ENCODE measurements around the gene ZFP62. TPM values are rescaled to one million over a fixed set of nuclear protein-coding genes. Genes with fewer than 3 reads are reported as not detected.

ZFP62 gene
- total RNA-seq, 4 donors from 2014 or later, result 12.7 to 31.8 (median 14.6) TPM

DNA sequence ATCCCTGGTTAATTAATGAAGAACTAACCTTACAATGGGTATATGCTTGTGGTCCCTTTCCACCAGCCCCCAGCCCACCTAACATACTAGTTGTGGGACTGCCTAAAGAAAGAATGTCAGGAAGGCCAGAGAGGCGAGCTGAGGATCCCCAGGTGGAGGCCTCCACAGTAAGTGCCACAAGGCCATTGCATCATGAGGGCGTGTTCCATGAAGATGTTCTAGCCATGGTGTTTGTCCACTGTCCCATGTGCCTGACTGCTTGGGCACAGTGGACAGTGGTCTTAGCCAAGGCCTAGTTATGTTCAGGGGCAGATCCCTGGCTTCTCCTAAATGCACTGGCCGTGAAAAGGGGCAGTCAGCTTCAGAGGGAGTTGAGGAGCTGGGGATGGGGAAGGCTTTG lies 21.1 kb downstream of the ZFP62 start:
- TF ChIP-seq, protein P1, sequence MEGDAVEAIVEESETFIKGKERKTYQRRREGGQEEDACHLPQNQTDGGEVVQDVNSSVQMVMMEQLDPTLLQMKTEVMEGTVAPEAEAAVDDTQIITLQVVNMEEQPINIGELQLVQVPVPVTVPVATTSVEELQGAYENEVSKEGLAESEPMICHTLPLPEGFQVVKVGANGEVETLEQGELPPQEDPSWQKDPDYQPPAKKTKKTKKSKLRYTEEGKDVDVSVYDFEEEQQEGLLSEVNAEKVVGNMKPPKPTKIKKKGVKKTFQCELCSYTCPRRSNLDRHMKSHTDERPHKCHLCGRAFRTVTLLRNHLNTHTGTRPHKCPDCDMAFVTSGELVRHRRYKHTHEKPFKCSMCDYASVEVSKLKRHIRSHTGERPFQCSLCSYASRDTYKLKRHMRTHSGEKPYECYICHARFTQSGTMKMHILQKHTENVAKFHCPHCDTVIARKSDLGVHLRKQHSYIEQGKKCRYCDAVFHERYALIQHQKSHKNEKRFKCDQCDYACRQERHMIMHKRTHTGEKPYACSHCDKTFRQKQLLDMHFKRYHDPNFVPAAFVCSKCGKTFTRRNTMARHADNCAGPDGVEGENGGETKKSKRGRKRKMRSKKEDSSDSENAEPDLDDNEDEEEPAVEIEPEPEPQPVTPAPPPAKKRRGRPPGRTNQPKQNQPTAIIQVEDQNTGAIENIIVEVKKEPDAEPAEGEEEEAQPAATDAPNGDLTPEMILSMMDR (IDR thresholded peaks at IDR 0.05; ENCODE audit: low read depth), result no peak

DNA sequence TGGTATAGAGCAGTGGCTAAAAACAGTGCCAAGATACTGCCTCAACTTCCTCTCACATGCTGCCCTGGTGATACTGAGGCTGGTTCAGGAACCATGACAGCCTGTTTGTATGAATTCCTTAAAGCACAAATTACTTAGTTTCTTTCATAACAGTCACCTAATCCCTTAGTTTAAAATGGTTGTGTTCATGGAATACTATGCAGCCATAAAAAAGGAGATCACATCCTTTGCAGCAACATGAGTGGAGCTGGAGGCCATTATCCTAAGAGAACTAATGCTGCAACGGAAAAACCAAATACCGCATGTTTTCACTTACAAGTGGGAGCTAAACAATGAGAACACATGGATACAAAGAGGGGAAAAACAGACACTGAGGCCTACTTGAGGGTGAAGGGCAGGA lies 21.8 kb downstream of the ZFP62 start:
- TF ChIP-seq, protein P1 (IDR thresholded peaks at IDR 0.05; ENCODE audit: low read depth), result no peak

DNA sequence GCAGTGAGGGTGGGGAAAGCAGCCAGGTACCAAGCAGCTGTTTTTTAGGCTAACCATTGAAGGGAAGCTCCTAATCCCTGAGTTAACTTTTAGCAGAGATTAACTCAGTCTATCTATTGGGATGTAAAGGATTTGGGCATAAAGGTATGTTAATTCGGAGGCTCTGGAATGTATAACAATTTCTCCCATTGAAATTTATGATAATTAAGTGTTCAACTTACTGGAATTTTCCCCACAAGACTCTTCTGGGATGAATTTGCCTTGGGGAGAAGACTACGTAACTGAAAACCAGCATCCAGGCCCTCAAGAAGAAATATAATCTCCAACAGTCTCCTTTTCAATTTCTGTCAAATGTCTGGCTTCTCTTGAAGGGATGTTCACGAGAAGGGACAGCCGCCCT lies 23.6 kb downstream of the ZFP62 start:
- TF ChIP-seq, protein P1 (IDR thresholded peaks at IDR 0.05; ENCODE audit: low read depth), result no peak

DNA sequence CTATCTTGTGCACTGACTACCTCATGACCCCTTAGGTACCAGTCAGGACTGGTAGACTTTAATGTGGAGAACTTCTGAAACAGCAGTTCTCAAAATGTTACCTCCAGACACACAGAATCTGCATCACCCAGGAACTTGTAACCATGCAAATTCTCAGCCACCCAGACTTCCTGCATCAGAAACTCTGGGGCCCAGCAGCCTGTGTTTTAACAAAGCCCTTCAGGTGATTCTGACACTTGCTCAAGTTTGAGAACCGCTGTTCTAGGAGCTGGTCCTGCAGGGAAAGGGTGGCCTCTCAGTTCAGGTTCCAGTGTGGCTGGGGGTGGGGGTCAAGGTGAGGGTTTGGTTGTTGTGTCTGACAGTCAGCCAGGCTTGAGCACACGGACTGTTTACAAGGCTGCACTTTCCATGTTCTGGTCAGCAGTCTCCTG lies 28.4 kb downstream of the ZFP62 start:
- TF ChIP-seq, protein P1 (IDR thresholded peaks at IDR 0.05; ENCODE audit: low read depth), result no peak

DNA sequence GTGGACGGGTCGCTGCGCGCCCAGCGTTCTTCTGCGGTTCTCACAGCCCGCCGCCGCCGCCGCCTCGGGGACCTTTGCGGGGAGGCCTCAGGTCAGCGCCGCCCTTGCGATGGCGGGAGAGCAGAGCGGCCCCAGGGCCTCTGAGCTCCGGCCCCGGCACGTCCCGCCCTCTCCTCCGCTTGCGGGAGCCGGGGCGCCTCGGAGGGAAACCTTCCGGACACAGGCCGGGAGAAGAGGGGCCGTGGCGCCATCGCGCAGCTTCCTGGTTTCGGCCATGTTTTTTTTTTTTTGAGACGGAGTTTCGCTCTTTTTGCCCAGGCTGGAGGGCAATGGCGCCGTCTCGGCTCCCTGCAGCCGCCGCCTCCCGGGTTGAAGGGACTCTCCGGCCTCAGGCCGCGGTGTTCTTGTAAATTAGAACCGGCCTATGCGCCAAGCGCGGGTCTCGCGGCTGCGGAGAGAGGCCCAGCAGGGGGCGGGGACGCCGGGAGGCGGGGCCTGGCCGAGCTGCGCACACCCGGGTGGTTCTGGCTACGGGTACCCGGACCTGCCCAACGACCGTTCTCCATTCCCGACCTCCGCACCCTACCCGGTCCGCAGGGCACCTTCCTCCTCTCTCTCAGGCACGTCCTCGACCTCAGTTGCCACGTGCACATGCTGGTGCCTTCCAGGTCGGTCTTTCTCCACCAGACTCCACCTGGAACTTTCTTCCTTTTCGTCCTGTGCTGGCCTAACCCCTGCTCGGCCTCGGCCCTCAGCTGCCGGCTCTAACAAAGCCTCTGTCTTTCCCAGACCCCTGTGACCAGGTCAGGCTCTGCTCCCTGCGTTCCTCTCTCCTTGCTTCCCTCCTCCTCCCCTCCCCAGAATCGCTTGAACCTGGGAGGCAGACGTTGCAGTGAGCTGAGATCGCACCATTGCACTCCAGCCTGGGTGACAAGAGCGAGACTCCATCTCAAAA lies 29.7 kb downstream of the ZFP62 start:
- TF ChIP-seq, protein P1 (IDR thresholded peaks at IDR 0.05; ENCODE audit: low read depth), result no peak

DNA sequence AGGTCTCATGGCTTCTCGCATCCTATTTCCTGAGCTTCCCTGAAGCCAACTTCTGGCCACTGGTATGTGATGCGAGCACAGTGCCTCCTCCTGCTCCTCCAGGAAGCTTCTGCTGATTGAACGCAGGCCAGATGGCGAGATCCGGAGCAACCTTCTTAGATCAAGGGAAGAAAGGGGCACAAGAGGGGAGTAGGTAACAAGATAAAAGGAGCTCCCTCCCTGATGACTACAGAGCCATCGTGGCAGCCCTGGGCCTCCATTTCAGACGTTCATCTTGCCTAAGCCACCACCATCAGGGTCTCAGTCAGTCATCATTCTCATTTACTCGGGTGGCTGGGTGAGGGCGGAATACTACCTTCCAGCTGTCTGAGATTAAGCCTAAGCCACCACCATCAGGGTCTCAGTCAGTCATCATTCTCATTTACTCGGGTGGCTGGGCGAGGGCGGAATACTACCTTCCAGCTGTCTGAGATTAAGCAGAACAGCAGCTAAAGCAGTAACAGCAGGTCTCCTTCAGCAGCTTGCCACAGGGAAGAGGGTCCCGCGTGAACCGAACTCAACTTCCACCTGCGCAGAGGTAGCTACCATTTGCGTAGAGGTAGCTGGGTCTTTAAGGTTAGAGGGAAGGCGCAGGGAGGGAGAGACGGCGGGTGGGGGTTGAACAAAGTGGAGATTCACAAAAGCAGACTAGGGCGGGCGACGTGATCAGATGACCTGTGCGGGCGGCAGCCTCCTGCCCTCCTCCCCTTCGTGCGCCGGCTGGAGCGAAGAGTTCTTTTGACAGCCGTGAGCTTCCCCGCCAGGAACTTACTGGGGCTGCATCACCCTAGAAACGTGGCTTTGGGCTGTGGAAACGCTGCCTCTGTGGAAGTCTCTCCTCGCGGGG lies 30.6 kb downstream of the ZFP62 start:
- TF ChIP-seq, protein P1 (IDR thresholded peaks at IDR 0.05; ENCODE audit: low read depth), result no peak

DNA sequence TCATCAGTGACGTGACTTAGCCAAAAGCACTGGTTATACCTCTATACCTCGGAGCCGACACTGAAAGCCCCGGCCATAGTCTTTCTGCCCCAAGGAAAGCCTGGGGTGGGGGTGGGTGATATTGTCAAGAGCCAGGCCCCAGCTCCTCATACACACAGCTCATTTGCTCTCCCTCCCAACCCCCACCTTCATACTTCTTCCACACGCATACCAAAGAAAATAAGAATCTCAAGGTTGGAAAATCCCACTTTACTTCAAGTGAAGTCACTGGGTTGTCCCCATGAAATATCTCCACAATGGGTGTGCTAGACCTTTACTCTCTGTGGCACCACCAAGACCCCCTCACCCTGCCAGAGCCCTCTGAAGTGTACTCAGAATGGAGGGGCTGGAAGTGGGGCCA lies 31.4 kb downstream of the ZFP62 start:
- TF ChIP-seq, protein P1 (IDR thresholded peaks at IDR 0.05; ENCODE audit: low read depth), result no peak

All from subcutaneous adipose tissue (tissue), 4 donors.